Activated T-cell treated with anti-CD3 and anti-CD28 coated beads, Interleukin-2, amount 50 U/mL, for 24 hours (primary cell): Measurements from ENCODE around the gene HAP1.
"Not testable (repeated sequence)": the region's sequence is repeated elsewhere in the genome, so short reads cannot be mapped to it uniquely, and the experiment has no call there.

Source experiments
- DNase-seq: peaks from one replicate; pipeline ENCODE4 v3.0.0-alpha.2; 2020
- H3K27ac Mint-ChIP-seq: 2 replicates; pipeline ENCODE4 v1.8.0; 2020; ENCODE audit warnings: mild to moderate bottlenecking, mixed read lengths
- H3K27me3 Mint-ChIP-seq: 2 replicates; pipeline ENCODE4 v1.8.0; 2020; ENCODE audit warnings: mixed read lengths
- H3K36me3 Mint-ChIP-seq: 2 replicates; pipeline ENCODE4 v1.8.0; 2020; ENCODE audit warnings: low read depth, mixed read lengths
- H3K4me1 Mint-ChIP-seq: 2 replicates; pipeline ENCODE4 v1.8.0; 2020; ENCODE audit warnings: low read depth, mixed read lengths
- H3K4me3 Mint-ChIP-seq: 2 replicates; pipeline ENCODE4 v1.8.0; 2020; ENCODE audit warnings: mild to moderate bottlenecking, moderate library complexity, mixed read lengths
- H3K9me3 Mint-ChIP-seq: 2 replicates; pipeline ENCODE4 v1.8.0; 2020; ENCODE audit warnings: mixed read lengths

The HAP1 gene

DNA sequence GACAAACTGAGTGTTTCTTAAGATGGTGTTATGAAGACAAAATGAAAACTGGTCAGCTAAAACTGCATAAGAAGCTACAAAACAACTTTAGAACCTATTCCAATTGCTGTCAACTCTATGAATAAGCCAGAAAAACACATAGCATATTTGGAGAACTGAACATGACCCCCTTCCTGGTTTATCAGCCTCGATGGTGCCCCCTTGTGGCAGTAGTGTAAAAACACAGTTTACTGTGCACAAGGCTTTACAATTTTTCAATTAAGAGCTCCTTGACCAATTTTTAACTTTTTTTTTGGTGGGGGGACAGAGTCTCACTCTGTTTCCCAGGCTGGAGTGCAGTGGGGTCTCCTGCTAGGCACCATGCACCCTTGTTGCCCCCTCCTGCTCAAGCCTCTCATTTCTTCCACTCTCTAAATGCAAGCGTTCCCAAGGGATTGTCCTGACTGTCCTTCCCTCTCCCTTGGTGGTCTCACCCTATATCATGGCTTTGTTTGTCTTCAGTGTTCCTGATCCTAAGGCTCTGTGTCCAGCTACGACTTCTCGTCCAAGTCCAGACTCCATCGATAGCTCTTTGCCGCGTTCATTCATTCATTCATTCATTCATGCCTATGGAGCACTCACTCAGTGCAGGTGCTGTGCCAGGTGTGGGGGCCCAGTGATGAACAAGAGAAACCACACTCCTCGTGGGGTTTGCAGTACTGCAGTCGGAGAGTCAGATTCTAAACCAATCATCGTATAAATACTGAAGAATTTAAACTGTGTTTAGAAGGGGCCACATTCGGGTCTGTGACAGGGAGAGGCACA lies 38.3 kb downstream of the HAP1 start:
- H3K27me3 Mint-ChIP-seq, result no peaks in the 10 kb centered on the region
- peak overlapping the region; percentile 57 for H3K27ac Mint-ChIP-seq
- DNase-seq, result peak; percentile 65
- H3K36me3 Mint-ChIP-seq, result peaks cover 42% of the 10 kb centered on the region
- H3K4me3 Mint-ChIP-seq, result no peak overlapping the region
- peaks cover 23% of the 10 kb centered on the region for H3K4me1 Mint-ChIP-seq
- H3K9me3 Mint-ChIP-seq, result no peaks in the 10 kb centered on the region

DNA sequence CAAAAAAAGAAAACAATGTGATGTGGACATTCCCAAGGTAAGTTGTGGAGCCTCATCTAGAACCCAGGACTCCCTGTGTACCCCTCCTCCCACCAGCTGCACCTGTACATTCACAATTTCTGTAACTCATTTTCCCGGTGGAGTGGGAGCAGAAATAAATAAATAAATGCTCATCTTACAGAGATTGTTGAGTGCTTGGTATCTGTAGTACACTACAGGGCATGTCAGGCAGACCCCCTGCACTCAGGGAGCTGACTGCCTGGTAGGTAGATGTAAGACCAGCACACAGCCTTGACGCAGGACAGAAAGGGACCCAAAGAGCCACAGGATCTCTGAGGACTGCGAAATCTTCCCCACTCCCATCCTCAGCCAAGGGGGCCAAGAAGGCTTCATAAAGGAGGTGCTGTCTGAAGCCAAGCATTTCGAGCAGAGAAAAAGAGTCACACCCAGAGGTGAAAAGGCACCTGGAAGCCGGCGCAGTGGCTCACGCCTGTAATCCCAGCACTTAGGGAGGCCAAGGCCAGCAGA lies 39.2 kb downstream of the HAP1 start:
- no peaks in the 10 kb centered on the region for H3K27me3 Mint-ChIP-seq

DNA sequence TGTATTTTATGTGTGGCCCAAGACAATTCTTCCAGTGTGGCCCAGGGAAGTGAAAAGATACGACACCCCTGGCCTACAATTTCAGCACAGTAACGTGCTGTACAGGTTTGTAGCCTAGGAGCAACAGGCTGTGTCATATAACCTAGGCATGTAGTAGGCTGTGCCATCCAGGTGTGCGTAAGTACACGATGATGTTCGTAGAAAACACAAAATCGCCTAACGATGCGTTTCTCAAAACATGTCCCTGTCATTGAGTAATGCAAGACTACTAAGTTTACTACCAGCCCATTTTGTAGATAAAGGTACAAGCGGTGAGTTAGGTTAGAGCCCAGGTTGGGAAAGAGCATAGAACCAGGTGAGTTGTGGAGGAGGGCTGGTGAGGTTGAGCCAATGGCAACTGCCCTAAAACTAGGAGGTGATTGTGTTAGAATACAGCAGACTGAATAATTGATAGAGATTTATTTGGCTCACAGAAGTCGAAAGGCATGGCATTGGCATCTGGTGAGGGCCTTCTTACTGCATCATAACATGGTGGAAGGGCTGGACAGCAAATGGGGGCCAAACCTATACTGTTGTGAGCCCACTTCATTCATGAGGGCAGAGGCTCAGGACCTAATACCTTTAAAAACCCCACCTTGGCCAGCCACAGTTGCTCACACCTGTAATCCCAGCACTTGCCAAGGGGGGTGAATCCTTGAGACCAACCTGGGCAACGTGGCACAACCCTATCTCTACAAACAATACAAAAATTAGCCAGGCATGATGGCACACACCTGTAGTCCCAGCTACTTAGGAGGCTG lies 41.5 kb downstream of the HAP1 start:
- no peak for DNase-seq
- H3K27me3 Mint-ChIP-seq, result no peaks in the 10 kb centered on the region
- peaks cover 70% of the 10 kb centered on the region for H3K36me3 Mint-ChIP-seq
- peak overlapping the region; percentile 83 for H3K27ac Mint-ChIP-seq
- no peaks in the 10 kb centered on the region for H3K9me3 Mint-ChIP-seq
- peaks cover 35% of the 10 kb centered on the region for H3K4me1 Mint-ChIP-seq
- H3K4me3 Mint-ChIP-seq, result peak overlapping the region; percentile 30

More for the DNA sequence above, 39.2 kb downstream of the HAP1 start:
- Mint-ChIP-seq H3K4me3 (no peak overlapping the region), H3K27ac (peak overlapping the region; percentile 83), H3K4me1 (peaks cover 26% of the 10 kb centered on the region), H3K36me3 (peaks cover 51% of the 10 kb centered on the region), H3K9me3 (no peaks in the 10 kb centered on the region)
- DNase-seq, result no peak

DNA sequence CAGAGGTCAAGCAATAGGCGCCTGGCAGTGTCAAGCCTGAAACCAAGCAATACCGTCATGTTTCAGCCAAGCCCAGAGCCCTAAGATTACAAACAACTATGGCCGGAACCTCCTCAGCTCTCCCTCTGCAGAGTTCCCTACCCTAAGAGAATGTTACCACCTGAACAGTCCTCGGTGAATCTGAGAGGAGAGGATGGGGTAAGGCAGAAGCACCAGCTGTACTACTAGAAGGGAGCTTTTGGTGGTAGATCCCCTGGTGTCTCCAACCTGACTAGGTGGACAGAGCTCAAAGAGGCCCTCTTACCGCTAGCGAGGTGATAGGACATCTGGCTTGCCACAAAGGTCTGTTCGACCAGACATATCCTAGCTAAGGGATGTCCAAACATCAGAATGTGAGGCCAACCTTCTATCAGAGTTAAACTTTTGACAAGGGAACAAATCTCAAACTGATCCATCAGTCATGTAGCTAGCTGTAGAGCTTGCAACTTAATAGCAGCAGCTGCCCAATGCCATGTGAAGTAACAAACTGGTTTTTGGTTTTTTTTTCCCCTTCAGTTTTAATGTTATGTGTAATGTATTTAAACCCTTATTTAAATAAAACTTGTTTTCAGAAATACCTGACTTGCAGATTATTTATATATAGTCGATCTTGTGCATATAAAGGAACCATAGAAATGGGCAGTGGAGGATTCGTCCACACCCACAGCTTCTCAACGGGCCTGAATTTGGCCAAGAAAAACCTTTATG lies 43.2 kb downstream of the HAP1 start:
- Mint-ChIP-seq H3K4me1 (peaks cover 40% of the 10 kb centered on the region), H3K4me3 (peak overlapping the region; percentile 97), H3K36me3 (peaks cover 70% of the 10 kb centered on the region), H3K27ac (peak overlapping the region; percentile 99), H3K27me3 (no peaks in the 10 kb centered on the region), H3K9me3 (no peaks in the 10 kb centered on the region)
- no peak for DNase-seq

DNA sequence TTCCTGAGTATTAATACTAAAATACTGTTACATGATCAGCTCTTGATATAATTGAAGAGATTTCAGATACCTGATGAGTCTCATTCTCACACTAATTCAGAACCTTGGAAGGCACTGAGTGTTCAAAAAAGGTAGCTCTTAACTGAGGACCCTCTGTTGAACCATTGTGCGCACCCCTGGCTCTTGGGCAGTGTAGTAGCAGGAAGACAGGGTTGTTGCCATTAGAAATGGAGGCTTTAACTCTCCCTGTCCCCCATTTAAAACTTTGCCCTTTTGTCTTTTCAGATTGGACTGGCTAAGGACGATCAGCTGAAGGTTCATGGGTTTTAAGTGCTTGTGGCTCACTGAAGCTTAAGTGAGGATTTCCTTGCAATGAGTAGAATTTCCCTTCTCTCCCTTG lies 43.9 kb downstream of the HAP1 start:
- Mint-ChIP-seq H3K9me3 (no peaks in the 10 kb centered on the region), H3K4me3 (peak overlapping the region; percentile 97), H3K4me1 (peaks cover 36% of the 10 kb centered on the region), H3K27me3 (no peaks in the 10 kb centered on the region), H3K36me3 (peaks cover 67% of the 10 kb centered on the region), H3K27ac (peak overlapping the region; percentile 99)
- no peak for DNase-seq

DNA sequence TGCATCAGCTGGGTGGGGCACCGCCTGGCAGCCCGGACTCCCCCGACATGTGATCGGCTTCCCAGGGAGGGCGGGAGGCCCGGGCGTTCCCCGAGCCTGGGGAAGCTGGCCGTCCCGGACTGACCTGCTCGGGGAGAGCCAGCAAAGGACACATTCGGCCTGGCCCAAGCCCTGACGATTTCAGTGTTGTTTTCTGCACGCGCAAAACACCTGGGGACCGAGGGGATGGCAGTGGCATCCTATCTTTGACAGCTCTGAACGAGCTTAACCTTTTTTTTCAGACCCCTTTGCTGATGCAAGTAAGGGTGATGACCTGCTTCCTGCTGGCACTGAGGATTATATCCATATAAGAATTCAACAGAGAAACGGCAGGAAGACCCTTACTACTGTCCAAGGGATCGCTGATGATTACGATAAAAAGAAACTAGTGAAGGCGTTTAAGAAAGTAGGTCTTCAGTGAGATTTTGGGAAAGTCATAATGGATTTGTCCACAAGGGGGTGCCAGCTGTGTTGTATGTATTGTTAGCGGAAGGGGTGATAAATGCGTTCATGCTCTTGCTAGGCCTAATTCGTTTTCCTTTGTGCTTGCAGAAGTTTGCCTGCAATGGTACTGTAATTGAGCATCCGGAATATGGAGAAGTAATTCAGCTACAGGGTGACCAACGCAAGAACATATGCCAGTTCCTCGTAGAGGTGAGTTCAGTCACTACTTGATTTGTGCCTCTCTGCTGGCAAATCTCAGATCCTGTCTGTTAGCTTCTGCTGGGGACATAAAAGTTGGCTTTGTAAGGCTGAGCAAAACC lies 44.7 kb downstream of the HAP1 start:
- peak overlapping the region; percentile 99 for H3K27ac Mint-ChIP-seq
- no peaks in the 10 kb centered on the region for H3K9me3 Mint-ChIP-seq
- H3K4me3 Mint-ChIP-seq, result peak overlapping the region; percentile 97
- H3K4me1 Mint-ChIP-seq, result peaks cover 34% of the 10 kb centered on the region
- H3K36me3 Mint-ChIP-seq, result peaks cover 61% of the 10 kb centered on the region
- no peak for DNase-seq
- H3K27me3 Mint-ChIP-seq, result no peaks in the 10 kb centered on the region

DNA sequence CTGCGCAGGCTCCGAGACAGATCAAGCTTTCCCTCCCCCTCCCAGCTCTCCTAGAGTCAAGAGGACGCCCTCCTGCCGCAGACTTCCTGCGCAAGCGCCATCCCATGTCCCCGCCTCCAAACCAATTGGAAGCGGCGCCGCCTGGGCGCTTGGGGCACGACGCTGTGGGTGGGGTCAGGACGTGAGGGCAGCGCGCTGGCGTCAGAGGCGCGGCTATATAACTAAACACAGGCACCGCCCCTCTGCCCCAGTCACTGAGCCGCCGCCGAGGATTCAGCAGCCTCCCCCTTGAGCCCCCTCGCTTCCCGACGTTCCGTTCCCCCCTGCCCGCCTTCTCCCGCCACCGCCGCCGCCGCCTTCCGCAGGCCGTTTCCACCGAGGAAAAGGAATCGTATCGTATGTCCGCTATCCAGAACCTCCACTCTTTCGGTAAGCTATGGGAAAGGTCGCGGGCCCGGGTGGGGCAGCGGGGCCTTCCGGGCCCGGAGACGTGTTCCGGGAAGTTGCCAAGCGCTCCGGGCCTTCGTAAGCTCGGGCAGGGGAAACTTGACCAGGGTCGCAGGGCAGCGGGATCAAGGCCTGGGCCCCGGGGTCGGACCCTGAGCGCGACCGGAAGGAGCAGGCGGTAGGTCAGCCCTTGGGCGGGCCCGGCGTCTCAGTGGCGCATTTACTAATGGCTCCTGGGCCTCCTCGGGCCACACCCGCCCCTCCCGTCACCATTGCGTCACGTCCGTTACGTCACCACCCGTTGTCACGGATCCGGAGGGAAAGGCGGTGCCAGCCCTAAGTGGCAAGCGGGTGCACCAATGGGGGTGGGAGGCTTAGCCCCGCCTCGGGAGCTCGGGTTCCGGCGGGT lies 45.6 kb downstream of the HAP1 start, which contains the start of gene EIF1:
Gene EIF1, plus strand, starts transcription at position 245 of the 856 bp plus-strand sequence. Its CDS starts 154 bp downstream, at position 399.
- H3K27ac Mint-ChIP-seq, result peak within 1 kb of the TSS; percentile 99
- peaks cover 55% of the 10 kb centered on the region for H3K36me3 Mint-ChIP-seq
- DNase-seq, result peak; percentile 100

DNA sequence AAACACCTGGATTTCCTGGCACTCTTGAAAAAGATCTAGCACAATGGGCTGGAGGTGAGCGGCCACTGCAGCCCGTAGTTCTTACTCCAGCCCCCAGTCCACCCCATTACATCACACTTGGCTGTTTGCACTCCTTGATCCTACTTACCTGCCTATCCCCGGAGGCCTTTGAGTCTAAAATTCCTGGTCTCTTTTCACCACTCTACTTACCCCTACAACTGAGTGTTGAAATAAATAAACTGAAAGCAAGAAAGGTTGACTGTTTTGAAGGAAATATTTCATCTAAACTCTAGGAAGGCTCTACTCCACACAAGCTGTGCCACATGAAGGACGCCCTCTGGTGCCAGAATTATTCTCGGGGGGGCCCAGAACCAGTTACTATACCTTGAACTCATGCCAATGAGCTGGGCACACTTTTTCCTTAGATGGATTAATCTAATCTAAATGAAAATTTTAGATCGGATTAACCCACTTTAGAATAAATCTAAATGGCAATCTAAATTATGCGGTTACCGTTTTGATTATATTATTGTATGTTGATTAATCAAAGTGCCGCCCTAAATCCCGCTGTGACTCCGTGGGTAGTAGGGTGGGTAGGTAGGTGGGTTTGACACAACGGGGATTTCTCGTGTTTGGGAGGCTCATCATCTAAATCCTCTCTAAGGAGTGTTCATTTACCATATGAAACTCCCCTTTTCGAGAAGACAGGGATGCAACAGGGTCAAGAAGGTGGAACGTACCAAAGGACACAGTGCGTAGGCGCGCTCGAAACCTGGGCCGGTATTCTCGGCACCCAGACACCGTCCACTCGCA lies 46.4 kb downstream of the HAP1 start:
- H3K4me3 Mint-ChIP-seq, result peak overlapping the region; percentile 97
- H3K27me3 Mint-ChIP-seq, result no peaks in the 10 kb centered on the region
- peaks cover 34% of the 10 kb centered on the region for H3K4me1 Mint-ChIP-seq
- H3K27ac Mint-ChIP-seq, result peak overlapping the region; percentile 99
- H3K36me3 Mint-ChIP-seq, result peaks cover 47% of the 10 kb centered on the region
- peak; percentile 63 for DNase-seq
- H3K9me3 Mint-ChIP-seq, result no peaks in the 10 kb centered on the region

More for the DNA sequence above, 45.6 kb downstream of the HAP1 start, which contains the start of gene EIF1:
- Mint-ChIP-seq H3K9me3 (no peaks in the 10 kb centered on the region), H3K4me3 (peak within 1 kb of the TSS; percentile 97), H3K27me3 (no peaks in the 10 kb centered on the region), H3K4me1 (peaks cover 34% of the 10 kb centered on the region)

DNA sequence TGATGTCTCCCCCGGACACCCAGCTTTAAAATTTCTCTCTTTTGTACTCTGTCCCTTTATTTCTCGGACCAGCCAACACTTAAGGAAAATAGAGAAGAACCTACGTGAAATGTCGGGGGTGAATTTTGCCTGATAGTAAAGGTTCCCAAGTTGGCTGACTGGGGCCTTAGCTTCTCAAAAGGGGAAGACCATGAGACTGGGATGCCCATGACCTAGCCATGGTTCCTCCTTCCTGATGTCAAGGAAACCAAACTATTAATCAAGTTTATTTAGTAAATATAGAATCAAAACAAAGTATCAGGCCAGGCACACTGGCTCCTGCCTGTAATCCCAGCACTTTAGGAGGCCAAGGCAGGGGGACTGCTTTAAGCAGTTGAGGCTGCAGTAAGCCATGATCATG lies 48.2 kb downstream of the HAP1 start:
- H3K36me3 Mint-ChIP-seq, result peaks cover 29% of the 10 kb centered on the region
- peaks cover 27% of the 10 kb centered on the region for H3K4me1 Mint-ChIP-seq
- no peak for DNase-seq
- H3K4me3 Mint-ChIP-seq, result no peak overlapping the region
- H3K27ac Mint-ChIP-seq, result no peak overlapping the region
- H3K27me3 Mint-ChIP-seq, result no peaks in the 10 kb centered on the region
- no peaks in the 10 kb centered on the region for H3K9me3 Mint-ChIP-seq

DNA sequence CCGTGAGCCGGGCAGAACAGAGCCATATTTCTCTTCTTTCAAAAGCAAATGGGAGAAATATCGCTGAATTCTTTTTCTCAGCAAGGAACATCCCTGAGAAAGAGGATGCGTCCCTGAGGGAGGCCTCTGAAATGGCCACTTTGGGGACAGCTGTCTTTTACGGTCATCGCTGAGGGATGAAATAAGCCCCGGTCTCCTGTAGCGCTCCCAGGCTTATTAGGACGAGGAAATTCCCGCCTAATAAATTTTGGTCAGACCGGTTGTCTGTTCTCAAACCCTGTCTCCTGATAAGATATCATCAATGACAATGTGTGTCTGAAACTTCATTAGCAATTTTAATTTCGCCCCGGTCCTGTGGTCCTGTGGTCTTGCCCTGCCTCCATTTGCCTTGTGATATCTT lies 48.7 kb downstream of the HAP1 start:
- Mint-ChIP-seq H3K4me1 (peaks cover 22% of the 10 kb centered on the region), H3K36me3 (peaks cover 24% of the 10 kb centered on the region)
- not testable (repeated sequence) for H3K27me3 Mint-ChIP-seq, H3K9me3 Mint-ChIP-seq, H3K4me3 Mint-ChIP-seq, H3K27ac Mint-ChIP-seq, DNase-seq

DNA sequence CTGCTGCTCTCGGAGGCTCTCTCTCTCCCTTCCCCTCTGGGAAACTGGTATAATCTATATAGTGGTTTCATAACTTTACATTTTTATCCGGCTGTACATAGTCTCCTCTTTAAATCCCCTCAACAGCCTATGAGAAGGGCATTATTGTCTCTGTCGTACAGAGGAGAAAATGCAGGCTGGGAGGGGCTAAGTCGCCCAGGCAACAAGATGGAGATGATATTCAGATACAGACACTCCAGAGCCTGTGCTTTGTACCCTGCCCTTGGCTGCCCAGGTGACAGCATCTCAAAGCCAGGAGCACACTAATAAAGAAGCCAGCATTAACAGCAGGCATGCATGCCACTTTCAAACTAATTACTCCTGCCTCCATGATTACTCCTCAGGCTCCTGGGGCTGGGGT lies 50.4 kb downstream of the HAP1 start:
- Mint-ChIP-seq H3K27me3 (no peaks in the 10 kb centered on the region), H3K36me3 (peaks cover 7% of the 10 kb centered on the region), H3K4me1 (peaks cover 25% of the 10 kb centered on the region), H3K4me3 (no peak overlapping the region), H3K9me3 (no peaks in the 10 kb centered on the region), H3K27ac (peak overlapping the region; percentile 8)
- DNase-seq, result no peak

DNA sequence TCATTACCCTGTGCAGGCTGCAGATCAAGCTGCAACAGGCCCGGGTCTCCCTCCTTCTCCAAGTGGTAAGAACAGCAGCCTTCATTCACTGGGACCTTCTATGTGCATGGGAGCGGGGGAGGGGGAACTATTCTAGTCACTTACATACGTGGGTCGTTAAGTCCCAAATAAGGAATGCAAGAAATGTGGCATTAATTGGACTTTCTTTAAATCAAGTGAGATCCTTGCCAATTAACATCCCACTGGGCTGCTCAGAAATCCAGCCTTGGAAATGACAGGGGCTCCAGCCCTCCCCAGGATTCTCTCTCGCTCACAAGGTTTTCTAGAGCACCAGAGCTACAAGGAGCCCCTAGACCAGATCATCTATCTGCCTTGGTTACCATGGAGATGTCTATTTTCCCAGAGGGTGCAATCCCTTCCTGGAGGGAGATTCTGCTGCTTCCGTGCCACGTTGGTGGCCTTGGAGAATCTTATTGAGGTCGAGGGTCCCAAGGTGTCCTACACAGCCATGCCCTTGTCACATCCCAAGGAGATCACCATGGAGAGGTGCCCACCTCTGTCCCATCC lies 50.9 kb downstream of the HAP1 start:
- DNase-seq, result no peak
- Mint-ChIP-seq H3K4me3 (no peak overlapping the region), H3K27ac (no peak overlapping the region), H3K36me3 (peaks cover 3% of the 10 kb centered on the region), H3K27me3 (no peaks in the 10 kb centered on the region), H3K9me3 (no peaks in the 10 kb centered on the region), H3K4me1 (peaks cover 30% of the 10 kb centered on the region)
